ENCODE measurements around the gene ARHGEF37.

DNA sequence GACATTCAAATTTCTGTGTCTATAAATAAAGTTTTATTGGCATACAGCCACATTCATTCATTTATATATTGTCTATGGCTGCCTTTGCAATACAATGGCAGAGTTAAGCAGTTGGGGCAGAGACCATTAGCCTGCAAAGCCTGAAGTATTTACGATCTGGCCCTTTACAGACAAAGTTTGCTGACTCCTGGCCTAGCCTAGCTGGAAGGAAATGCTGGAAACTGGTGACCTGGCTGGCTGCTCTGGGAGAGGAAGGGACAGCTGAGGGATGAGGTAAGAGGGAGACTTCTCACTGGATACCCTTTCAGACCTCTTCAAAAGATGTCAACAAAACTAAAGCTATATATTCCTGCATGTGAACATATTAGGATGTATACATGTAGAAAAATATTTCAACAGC, 82.8 kb downstream of the ARHGEF37 start:
- no peak for TF ChIP-seq POLR2A (IDR thresholded peaks at IDR 0.05; ENCODE audit: low read depth, low read length)
- TF ChIP-seq TAF1 (IDR thresholded peaks at IDR 0.05; ENCODE audit: borderline replicate concordance, low read depth, low read length) = no peak
- TF ChIP-seq POLR2AphosphoS5 (IDR thresholded peaks at IDR 0.05; ENCODE audit: low read depth, low read length) = no peak
